ENCODE data around the gene RGPD8.

The RGPD8 gene

GRCh38 chr2:112335600-112335999 lies 97.8 kb downstream of the RGPD8 start:
- no peak for DNase-seq (ENCODE audit: low spot score)

- no peak for DNase-seq (ENCODE audit: low spot score)
These were observed 101.2 kb downstream of the RGPD8 start for GRCh38 chr2:112332123-112332696.

GRCh38 chr2:112322919-112323318 lies 110.5 kb downstream of the RGPD8 start:
- no peak for DNase-seq (ENCODE audit: low spot score)

GRCh38 chr2:112321375-112322320 lies 111.8 kb downstream of the RGPD8 start:
- peak; percentile 16 for DNase-seq (ENCODE audit: low spot score)

Measured in hepatic stellate cell (primary cell).